22Rv1 (cell line): Measurements from ENCODE around the gene MPI.

Experiments used
- H3K27ac ChIP-seq: fragments of 450-650 bp; 2 replicates; pipeline ENCODE4 v1.5.1; 2017
- CTCF ChIP-seq: fragments of 450-650 bp; IDR thresholded peaks from 2 replicates; pipeline ENCODE4 v1.5.1; 2017; ENCODE audit warnings: mild to moderate bottlenecking
- ZFX ChIP-seq: fragments of 450-650 bp; IDR thresholded peaks from 2 replicates; pipeline ENCODE4 v1.6.1; 2017; ENCODE audit warnings: antibody characterized with exemption, borderline replicate concordance

The MPI gene

GRCh38 chr15:74951006-74951405 lies 61.2 kb downstream of the MPI start:
- TF ChIP-seq CTCF (no peak), ZFX (no peak)
- H3K27ac ChIP-seq: no peak overlapping the region
